Stimulated activated CD4-positive, alpha-beta T cell treated with anti-CD3 and anti-CD28 coated beads, Interleukin-12 subunit alpha, Interleukin-12 subunit beta, amount 100 ng/mL, for 4 hours (primary cell): Measurements from ENCODE around the gene RNF141.

ENCODE experiments used
- DNase-seq: peaks from one replicate; pipeline ENCODE4 v3.0.0-alpha.2; 2020

RNF141 gene

DNA sequence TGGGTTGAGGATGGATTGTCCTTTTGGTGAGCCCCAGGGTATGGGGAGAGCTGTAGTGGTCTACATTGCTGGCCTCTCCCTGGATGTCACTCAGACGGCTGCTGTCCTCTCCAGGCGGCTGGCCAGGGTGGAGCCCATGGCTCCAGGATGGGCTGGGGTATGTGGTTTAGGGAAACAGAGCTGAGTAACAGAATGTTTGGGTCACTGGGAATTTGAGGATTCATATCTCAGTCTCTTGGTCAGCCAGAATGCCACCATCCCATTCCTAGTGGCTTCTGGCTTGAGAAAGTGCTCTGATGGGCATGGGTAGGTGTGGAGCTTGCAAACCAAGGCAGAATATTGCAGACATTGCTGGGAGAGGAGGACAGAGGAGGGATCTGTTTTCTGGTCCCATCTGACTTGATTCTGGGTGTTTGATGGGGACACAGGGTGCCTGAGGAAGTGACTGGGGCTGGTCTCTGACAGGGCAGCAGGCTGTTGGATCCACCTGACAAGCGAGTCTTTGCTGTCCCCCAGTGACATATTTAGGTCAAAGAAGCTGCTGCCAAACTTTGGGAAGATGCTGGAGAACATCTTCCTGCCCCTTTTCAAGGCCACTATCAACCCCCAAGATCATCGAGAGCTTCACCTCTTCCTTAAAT lies 44.6 kb downstream of the RNF141 start:
- no peak for DNase-seq

DNA sequence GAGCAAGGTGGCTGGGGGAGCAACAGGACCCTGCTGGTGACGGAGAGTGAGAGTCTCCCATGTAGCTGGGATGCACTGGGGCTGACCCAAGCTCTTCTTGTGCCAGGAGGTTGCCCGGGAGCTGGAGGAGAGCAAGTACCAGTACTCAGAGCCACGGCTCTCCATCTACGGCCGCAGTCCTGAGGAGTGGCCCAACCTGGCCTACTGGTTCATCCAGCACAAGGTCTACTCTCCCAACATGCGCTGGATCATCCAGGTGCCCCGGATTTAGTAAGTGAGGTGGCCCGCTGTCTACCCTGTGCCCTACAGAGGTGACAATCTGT lies 45.6 kb downstream of the RNF141 start:
- DNase-seq = no peak

DNA sequence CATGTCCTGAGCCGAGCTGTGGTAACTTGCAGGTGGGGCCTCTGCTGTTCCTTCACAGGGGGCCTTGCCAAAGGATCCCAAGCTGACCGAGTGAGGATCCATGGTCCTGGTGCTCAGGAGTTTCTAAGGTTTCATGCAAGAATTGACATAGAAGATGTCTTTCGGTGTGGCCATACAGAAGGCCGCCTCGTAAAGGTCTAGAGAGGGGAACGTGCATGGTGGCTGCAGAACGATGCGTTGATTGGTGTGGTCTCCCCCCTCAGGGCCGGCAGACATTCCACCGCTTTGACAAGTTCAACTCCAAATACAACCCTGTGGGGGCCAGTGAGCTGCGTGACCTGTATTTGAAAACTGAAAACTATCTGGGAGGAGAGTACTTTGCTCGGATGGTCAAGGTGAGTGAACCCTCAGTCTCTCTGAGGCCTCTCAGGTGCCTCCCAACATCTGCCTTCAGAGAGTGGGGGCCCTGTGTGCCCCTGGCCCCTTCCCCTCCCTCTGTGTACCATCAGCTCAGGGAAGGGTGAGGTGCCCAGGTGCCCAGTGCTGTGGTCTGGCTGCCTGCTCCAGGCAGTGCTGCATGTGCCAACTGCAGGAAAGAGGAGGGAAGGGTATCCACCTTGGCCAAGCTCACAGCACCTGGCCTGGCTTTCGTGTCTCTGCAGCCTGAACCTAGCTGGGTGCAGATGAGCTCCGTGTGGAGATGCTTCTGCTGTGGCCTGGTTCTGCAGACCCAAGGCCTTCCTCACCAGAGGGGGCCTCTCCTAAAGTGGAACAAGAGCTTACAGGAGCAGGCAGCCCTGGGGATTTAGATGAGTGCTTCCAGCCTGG lies 46.1 kb downstream of the RNF141 start:
- no peak for DNase-seq

DNA sequence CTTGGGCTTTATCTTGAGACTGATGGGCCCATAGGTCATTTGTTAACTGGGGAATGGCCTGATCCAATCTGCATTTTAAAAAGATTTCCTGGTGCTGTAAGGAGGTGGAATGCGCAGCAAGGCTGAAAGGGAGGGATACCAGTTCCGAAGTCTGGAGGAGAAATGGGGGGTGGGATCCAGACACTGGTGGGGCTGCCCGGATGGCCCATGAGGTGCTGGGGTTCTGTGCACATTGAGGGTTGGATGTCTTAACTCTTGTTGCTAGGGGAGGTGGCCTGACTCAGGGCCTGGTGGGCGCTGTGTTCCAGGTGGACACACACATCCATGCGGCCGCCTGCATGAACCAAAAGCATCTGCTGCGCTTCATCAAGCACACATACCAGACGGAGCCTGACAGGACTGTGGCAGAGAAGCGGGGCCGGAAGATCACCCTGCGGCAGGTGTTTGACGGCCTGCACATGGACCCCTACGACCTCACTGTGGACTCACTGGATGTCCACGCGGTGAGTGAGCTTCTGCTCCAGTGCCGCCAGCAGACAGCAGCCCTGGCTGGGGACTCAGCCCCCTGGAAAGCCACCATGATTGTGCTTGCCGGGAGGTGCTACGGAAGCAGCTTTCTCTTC lies 47.8 kb downstream of the RNF141 start:
- DNase-seq = no peak

DNA sequence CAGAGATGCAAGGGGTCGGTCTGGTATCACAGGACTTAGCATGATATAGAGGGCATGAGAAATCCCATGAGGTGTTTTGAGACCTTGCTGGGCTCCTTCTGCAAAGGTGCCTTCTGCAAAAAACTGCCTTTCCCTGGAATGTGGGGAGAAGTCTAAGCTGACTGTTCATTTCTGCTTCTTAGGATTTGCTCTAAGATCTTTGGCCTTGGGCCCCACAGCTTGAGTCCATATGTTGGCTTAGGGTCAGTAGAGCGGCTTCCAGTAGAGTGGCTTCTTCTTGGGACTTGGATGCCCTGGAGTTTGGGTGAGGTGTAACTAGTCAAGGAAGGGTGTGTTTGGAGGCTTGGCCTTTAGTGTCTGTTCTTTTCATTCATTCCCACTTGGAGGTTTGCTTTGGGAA lies 48.9 kb downstream of the RNF141 start:
- DNase-seq = no peak

DNA sequence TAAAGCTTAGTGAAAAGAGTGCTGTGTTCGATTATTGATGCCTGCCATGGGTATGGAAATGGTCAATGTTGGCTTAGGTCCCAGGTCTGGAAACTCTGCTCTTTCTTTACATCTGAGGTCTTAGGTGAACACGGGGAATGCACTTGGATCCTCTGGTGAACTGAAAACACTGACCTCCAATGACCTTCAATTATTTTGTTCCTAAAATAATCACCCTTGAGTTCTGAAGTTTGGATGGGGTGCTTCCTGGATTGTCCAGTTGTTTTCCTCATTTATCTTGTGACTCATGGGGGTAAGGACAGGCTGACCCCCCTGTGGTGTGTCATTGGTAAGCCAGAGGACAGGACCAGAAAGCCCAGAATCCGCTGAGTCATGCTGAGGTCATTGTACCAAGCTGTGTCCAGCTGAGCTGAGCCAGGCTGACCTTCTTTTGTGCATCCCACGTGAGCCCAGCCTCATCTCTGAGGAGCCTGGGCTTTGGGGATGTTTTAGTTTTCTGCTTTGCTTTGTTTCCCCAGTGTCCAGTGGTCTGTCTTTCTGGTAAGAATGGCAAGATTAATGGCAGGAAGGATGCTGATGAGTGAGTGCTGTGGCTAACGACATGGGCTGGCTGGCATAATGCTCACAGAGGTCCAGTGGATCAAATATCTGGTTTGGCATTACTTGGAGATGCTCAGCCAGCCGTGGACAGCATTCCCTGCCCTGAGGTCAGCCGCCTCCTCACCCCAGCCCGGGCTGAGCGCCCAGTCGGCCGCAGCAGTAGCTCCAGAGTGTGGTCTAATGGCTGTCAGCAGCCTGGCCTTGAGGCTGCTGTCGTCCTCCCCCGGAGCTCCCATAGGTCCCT lies 50.4 kb downstream of the RNF141 start:
- DNase-seq = no peak

DNA sequence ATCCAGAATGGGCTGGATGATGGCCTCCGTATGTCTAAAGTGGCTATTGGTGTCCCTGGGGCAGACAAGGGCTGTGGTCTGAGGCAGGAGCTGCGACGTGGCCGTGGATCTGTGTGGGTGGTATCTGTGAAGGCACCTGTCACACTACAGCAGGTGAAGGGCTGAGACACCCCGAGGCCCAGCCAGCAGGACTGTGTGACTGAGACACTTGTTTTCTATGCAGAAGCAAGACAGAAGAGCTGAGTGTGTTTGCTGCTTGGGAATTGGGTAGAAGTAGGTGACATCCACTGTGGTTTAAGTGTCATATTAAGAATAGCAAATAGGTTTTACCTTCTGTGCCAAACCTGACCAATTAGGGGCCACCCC lies 51.0 kb downstream of the RNF141 start:
- no peak for DNase-seq

DNA sequence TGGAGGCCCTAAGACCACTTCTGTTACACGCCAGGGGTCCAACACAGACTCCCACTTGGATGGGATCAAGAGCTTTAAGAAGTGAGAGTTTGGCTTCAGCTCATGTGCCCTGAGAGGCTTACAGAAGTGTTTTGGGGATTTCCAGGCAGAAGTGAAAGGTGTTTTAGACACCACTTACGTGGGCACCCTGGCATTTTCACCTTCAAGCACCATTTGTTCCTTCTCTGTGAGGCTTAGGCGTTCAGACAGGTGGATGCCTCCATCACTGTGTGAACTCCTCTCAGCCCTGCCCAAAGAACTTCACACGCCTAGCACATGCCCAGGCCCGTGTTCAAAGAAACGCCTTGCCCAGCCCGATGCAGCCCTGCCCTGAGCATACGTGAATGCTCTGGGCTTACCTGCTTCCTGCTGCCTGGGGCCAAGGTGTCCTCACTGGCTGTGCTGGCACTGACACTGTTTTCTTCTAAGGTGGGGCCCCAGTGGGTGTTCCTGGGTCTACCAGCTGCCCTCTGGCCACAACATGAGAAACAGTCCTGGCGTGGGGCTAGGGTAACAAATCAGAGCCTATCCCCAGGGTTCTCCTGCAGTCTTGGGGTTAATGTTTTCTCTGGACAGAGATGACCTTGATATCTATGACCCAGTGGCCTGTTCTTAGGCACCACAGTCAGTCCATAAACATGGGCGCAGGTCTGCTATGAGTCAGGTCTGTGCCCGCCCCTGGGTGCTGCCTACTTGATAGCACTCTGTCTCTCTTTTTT lies 51.9 kb downstream of the RNF141 start:
- no peak for DNase-seq

DNA sequence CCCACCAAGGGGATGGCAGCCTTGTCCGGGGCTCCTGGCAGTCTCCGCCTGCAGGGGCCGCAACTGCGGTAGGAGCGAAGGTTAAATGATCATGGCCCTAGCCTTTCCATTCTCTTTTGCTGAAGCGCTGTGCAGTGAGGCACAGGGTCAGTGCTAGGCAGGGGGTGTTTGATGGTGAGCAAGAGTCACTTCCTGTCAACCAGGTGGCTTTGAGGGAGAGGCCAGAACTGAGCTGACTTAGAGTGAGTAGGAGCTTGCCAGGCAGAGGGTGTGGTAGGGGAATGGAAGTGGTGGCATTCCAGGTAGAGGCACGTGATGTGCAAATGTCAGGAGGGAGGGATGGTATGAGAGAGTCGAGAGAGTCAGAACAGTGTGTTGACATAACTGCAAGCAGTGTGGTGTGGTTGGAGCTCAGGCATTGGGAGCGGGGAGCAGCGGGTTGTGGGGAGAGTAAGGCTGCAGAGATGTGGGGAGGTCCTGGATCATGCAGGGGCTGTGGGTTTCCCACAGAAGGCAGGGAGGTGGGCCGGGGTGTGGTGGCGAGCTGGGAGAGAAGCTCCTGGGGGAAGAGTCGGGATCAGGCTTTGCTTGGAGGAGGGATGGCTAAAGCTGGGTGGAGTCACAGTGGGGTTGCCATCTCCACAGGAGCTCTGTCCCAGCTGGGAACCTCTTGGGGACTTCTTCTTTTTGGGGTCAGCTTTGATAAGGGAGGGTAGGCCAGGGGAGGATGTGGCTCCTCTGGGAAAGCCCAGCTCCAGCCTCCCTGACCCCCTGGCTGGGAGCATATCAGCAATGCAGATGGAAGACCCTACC lies 52.7 kb downstream of the RNF141 start:
- no peak for DNase-seq

DNA sequence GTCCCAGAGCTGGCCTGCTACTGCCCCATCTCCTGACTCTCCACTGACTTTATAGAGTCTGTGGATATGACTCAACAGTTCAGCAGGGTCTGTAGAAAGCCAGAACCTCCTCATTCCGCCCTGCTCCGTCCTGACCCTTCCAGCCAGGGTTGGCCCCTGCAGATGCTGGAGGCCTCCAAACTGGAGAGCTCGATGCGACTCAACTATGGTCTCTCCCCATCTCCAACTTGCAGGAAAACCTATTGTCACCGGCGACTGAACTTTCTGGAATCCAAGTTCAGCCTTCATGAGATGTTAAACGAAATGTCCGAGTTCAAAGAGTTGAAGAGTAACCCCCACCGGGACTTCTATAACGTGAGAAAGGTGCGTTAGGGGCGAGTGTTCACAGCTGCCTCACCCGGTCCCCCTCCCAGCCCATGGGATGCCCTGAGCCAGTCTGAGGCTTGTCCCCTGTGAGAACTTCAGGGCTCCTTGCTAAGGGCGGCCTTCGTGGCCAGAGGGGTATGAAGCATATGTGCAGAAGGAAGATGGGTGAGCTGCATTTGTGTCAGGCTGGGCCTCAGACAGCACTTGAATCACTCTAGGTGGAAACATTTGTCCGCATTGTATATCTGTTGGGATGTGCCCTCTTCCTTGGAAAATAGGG lies 53.9 kb downstream of the RNF141 start:
- DNase-seq = no peak

DNA sequence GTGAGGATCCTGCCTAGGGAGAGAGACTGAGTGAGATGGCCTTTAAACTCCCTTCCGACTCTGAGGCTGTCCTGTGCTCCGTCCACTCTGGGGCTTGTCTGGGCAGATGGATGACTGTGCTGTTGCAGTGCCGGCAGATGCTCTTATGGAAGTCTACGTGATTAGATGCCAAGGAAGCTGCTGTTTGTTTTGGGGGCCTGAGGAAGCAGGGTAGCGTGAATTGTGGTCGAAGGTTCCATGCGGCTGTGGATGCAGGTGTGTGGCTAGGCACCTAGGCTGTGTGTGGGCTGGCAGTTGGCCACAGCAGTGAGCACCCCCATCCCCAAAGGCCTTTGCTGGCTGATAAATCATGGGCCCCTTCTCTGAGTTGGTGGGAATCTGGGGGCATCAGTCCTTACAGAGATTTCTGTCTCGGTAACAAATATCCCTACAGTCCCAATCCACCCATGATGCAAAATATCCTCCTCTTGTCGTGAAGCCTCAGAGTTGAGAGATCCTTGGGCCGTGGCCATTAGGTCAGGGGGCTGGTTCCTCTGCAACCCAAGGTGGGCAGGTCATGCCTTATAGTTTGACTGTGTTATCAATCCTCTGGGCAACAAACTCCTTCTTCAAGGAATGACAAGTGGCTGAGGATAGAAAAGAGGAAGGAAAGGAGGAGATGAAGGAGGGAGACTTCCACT lies 54.7 kb downstream of the RNF141 start:
- no peak for DNase-seq

DNA sequence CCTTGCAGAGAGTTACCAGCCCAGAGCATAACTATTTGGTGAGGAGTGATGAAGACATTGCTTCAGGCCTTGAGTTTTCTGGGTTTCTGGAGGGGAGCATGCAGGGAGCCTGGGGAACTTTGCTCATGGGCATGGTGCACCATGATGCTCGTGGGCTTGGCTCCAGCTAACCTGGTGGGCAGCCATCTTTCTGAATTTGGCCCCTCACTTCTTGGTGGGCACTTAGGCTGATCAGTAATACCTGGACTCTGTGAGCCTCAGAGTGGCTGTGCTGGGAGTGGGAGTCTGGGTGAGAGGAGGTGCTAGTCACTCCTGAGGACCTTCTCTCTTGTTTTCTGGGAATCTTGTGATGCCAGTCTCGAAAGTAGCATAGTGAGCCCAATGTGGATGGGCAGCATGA lies 55.3 kb downstream of the RNF141 start:
- no peak for DNase-seq

DNA sequence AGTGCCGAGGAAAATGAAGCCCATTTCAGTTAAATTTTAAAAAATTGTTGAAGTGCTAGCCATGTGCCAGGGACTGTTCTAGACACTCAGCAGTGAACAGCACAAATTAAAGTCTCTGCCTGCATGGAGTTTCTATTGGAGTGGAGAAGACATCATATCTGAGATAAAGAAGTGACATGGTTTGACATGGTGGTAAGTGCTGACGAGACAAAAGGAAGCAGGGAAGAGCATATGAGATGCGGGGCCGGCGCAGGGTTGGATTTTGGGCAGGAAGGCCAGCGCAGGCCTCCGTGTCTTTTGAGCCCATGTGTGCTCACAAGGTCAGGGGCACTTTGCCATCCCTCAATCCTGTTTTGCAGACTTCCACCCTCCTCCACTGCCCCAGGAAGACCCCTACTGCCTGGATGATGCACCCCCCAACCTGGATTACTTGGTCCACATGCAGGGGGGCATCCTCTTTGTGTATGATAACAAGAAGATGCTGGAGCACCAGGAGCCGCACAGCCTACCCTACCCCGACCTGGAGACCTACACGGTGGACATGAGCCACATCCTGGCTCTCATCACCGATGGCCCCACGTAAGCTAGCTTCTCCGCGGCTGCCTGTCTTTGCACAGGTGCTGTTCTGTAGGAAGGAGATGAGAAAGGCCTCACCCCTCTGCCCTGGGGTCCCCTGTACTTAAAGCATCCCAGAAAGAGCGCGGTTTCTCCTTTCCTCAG lies 56.4 kb downstream of the RNF141 start:
- no peak for DNase-seq

DNA sequence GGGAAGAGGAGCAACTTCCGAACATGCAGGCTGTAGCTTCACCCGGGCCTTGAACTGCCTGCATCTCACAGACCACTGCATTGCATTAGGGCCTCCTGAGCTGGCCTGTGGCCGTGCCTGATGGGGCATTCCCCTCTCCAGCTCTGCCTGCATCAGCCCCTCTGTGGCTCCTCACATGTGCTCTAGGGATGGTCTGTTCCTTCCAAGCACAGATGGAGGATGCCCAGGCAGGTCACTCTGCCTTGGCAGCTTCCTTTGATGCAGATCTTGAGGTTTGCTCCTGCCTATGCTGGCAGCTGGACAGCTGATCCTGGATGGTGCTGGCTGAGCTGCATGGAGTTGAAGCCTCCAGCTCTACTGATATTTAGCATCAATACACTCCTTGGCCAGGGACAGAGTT lies 57.4 kb downstream of the RNF141 start:
- DNase-seq = no peak

DNA sequence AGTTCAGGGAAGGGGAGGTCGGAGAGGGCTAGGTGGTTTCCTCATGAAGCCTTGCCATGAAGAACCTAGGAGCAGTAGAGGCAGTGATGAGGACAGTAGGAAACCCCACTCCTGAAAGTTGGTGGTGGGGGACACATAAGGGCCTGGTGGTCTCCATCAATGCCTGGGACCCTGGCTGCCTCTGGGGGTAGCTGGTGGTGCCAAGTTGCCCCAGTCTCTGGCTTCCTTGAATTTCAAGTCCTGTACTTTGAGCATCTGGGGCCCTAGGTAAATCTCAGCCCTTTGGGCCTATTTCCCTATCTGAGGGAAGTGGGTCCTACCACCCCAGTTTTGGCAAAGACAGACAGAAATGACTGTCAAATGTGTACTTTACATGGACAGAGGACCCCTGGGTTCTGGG lies 57.8 kb downstream of the RNF141 start:
- DNase-seq = no peak

DNA sequence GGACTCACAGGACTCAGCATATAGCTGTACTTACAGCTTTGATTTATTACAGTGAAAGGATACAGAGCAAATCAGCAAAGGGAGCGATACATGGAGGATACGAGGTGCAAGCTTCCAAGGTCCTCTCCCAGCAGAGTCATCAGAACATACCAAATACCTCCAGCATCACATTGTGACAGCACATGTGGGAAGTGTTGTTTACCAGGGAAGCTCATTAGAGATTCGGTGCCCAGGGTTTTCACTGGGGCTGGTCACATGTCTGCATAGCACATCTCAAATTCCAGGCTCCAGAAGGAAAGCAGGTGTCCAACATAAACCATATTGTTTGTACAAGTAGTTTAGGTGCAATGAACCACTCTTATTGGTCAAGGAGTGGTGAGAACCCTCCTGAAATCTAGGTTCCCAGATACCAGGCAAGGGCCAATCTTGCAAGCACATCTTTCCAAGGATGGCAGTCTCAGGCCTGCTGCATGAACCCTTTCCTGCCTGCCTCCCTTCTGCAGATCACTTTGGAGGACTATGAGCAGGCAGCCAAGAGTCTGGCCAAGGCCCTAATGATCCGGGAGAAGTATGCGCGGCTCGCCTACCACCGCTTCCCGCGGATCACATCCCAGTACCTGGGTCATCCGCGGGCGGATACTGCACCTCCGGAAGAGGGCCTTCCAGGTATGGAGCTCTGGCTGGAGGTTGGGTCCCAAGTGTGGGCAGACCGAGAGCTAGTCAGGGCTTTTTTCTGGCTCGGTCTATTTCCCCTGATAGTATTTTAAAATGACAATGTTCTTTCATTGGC lies 59.2 kb downstream of the RNF141 start:
- no peak for DNase-seq

DNA sequence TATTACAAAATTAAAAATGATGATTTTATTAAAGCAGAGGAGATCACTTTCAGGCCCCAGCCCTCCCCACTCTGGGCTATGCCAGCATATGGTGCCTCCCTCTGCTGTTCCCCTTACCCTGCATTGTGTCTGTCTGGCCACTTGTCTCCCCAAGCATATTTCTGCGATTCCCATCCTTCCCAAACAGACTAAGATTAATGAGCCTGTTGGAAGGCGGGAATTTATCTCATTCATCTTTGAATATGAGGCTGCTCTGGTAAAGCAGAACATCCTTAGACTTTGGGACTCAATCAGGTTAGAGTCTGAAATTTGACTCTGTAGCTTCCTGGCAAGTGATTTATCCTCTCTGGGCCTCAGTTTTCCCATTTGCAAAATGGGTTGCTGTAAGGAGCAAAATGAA lies 60.2 kb downstream of the RNF141 start:
- no peak for DNase-seq

DNA sequence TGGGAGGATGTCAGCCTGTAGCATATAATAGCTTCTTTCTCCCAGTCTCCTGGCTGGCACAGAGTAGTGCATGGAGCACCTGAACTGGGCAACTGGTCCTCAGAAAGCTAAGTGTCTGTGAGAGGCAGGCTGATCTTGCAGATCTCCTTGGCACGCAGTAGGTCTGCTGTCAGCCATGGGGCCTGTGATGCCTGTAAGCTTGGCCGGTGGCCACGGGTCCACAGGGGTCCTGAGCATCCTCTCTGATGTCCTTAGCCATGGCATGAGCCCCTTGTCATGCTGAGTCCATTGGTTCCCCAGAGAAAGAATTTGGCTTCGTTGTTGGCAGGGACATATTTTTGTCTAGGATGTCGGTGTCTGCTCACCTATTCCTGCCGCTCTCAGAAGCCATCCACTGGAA lies 61.0 kb downstream of the RNF141 start:
- no peak for DNase-seq
